GM21360 (cell line): ENCODE results near the gene CYREN.
"Not testable (repeated sequence)": the region's sequence is repeated elsewhere in the genome, so short reads cannot be mapped to it uniquely, and the experiment has no call there.

Source experiments
- ATAC-seq: cut with Tn5 transposase; IDR thresholded peaks from one replicate; pipeline ENCODE4 v1.9.1; 2021; ENCODE audit warnings: mild to moderate bottlenecking, moderate library complexity; ENCODE audit not compliant: unreplicated experiment

The CYREN gene

DNA sequence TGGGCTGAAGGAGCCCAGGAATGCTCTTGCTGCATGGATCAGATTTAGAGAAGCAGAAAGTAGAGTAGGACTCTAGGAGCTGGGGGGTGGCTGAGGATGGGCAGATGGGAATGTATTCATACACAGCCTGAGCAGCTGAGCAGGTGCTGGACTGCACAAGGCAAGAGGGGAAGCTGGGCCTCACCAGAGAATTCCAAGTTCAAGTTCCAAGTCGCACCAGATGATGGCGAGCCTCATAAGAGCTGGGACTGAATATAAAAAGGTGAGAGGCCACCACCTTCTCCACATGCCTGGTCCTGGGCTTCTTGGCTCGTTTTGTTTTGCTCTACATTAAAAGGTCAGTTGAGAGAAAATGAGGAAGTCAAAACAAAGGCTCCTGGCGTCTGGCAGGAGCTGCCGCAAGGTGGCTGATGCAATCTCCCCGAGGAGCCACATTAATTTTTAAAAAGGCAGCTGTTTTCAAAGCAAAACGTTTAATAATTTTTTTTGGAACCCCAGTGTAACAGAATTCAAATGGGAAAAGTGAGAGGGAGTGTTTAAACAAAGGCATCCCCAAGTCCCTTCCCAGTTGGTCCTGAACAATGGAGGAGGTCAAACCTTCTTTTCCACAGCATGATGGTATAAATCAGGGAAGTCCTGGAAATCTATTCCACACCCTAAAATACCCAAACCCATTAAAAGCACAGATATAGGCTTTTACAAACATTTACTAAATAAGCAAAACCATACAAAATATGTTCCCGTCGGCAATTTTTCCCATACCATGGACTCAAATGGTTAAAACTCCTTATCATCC lies 9.5 kb downstream of the CYREN start:
- ATAC-seq, result no peak

DNA sequence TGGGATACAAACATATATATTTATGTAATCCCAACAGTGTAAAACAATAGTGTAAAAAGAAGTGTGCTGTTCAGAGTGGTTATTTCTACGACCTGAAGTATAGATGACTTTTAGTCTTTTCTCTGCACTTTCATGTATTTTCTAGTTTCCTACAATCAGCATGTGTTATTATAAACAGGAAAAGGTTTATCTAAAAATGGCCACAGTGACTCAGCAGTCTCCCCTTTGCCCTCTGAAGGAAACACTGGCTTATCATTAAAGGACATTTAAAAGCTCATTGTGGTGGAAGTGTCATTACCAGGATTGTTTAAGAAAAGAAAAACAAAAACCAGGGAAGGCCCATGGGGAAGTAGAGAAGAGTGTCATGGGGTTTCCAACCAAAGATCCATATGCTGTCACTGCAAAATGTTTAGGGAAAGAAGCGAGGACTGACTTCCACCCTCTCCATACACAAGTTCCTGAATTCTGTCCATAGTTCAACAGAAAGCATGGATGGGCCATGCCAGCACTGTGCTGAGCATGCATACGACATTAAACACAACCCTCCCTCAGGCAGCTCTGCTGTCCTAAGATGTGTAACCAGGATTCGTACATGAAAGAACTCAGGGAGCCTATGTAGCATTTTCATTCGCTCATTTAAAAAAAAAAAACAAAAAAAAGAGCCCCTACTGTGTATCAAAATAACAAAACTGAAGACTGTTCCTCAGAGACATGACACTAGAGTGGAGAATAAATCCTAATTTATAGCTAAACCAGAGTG lies 10.2 kb downstream of the CYREN start:
- ATAC-seq, result no peak

DNA sequence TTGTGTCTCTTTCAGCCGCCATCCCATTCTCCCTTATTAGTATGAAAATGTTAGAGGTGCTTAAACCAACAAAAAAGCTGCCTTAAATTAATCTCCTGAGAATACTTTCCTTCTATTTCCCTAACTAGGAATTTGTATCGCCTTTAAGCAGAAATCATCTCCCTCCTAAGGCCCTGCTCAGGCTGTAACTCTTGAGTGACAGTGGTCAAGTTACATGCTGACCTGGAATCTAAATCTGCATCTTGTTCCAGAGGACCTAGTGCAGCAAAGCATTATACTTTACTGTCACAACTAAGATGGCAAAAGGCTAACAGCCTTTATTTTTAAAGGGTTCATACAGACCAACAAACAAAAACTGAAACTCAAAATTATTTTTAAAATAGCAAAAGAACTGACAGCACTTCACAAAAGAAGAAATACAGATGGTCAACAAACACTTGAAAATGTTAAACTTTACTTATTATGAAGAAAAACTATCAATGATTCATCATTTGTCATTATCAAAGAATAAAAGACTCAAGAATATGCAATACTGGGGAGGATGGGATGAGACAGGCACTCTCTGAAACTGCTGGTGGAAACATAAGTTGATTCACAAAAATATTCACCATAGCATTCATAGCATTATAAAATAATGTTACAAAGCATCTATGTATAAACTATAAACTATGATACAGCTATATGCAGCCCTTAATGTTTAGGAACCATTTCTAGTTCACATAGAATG lies 11.0 kb downstream of the CYREN start:
- ATAC-seq, result no peak

DNA sequence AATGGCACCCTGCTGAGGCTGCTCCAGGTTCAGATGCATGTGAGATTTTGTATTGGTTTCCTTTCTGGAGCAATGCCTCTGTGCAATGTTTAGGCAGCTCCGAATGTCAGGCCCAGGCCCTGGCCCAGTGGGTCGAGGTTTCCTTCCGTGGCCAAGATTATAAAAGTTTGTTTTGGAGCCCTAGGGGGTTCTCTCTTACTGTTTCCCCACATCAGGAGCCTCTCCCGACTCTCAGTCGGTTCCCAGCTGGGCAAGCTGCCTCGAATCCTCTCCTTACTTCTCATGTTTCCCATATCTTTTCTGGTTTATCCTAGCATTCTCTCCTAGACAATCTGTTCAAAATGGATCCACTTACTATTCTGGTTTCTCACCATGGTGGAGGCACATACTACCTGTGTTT lies 11.6 kb downstream of the CYREN start:
- ATAC-seq, result no peak

DNA sequence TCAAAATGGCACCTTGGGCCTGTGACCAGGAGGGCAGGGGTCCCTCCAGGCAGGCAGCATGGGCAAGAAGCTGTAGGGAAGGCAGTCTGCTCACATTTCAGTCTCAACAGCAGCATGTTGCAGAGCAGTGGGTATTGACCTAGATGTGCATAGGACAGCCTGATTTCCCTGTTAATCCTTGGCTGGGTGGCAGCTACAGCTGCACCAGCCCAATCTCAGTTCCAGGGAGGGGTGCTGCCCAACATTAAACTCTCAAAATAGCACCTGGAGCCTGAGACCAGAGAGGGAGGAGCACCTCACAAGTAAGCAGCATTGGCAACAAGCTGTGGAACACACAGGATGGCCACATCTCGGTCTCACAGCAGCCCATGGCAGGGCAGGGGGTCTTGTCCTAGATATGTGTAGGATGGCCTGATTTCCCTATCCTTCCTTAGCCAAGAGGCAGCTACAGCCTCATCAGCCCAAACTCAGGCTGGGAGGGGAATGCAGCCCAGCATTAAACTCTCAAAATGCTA lies 12.3 kb downstream of the CYREN start:
- ATAC-seq, result no peak

DNA sequence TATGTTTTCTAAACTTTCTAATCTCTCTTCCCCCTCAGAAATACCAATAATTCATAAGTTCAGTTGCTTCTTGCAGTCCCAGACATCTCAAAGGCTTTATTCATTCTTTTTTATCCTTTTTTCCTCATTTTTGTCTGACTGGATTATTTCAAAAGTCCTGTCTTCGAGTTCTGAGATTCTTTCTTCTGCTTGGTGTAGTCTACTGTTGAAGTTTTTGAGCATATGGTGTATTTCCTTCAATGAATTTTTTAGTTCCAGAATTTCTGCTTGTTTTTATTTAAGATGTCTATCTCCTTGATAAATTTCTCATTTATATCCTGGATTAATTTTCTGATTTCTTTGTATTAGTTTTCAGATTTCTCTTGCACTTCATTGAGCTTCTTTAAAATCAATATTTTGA lies 14.2 kb downstream of the CYREN start:
- ATAC-seq, result no peak

DNA sequence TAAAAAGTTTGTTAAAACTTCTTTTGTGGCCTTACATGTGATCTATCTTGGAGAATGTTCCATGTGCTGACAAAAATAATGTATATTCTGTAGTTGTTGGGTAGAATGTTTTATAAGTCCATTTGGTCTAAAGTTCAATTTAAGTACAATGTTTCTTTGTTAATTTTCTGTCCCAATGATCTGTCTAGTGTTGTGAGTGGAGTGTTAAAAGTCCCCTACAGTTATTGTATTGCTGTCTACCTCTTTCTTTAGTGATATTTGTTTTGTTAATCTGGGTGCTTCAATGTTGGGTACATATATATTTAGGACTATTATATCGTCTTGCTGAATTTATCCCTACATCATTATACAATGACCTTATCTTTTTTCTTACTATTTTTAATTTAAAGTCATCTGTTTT lies 15.8 kb downstream of the CYREN start:
- no peak for ATAC-seq

DNA sequence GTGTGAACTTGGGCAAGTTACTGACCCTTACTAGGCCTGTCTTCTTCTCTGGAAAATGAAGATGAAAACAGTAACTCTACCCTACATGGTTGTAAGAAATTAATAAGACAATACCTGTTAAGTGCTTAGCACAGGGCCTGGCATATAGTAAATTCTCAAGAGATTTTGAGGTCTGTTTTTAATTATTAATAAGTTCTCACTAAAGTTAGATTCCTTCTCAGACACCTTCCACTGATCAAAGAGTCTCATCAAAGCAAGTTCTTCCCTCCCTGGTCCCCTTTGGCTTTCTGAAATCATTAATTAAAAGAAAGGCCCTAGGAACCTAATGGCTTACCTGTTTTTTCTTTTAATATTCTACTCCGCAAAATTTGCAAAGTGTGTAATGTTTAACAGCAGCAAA lies 18.1 kb downstream of the CYREN start:
- no peak for ATAC-seq

DNA sequence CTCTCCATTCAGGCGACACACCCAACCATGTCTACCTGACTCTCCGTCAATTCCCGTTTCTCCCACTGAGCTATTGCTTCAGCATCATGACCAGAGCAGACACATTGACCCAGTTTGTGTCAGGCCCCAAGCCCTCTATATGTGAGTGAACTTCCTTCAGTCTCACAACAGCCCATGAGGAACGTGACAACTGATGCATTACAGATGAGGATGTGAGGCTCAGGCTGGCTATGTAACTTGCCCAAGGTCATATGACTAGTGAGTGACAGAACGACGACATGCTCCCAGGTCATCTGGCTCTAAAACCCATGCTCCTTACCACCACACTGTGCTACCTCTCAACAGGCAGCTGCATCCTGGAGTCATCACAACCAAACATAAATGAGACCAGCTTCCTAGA lies 19.0 kb downstream of the CYREN start:
- no peak for ATAC-seq

DNA sequence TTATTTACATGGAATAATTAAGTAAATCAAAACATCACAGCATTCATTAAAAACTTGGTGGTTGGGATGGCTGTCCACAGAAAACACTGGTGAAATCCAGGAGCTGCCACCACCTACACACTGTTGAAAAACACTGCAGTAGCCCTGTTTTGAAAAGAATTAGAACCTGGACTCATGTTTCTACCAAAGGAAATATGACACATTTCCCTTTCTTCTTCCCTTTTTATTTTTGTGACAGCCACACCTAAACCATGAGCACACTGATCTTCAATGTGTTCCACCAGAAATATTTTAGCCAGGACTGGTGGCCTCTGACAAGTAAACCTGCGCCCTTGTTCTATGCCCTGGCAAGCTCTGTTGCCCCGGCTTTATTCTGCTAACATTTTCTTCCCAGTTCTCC lies 19.4 kb downstream of the CYREN start:
- ATAC-seq, result no peak

DNA sequence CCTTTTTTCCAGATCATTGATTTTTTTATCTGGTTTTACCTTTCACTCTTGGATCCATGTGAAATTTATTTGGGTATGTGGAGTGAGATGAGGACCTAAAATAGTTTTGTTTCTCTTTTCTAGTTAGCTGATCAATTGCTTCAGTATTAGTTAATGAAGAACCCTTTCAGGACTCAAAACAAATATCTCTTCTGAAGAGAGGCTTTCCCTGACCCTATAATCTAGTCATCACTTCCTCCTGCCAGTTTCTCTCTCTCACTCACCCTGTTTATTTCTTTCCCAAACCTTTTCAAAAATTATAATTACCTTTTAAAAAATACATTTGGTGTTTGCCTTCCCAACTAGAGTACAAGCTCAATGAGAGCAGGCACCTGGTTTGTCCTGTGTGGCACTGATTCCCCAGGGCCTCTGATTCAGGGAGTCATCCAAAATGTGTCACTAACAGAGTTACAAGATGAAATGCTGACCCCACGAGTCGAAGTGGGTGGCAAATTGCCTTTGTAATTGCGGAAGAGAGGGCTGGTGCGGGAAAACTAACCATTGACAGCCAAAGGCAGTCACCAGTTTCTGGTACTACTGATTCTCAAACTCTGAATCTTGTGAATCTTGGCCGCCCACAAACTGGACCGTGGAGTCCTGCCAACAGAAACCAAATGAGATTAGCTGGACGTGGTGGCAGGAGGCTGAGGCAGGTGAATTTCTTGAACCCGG lies 20.3 kb downstream of the CYREN start:
- no peak for ATAC-seq

DNA sequence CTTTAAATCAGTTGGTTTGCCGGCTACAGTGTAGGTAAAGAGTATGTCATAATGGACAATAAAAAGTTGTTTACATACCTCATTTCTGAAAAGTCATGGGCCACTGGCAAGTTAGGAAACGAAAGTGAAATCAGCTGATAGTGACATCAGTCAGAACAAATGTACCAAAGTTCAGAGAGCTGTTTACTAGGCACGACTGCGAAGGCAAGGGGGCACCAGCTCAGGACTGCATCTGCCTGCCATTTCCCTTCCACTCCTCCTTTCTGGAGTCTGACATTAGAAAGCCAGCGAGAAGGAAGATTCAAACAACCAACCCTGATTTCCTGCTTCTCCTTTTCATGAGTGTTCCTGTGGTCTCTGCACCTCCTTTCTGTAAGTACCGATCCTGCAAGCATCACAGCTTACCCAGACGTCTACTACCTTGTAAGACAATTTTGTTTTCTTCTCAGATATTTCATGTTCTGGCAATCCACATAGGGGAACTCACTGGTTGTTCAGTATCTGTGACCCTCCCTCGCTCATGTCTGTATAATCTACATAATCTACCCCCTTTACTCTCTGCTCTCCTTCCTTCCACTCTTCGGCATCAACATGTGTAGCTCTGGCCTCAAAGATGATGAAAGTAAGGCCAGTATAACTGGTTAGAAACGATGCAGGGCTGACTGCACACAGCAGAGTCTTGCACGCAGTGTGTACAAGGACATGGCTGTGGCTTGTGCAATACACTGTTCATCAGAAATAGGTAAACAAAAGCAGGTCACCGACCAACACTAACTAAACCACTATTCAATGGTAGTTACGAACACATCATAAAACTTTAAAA lies 22.4 kb downstream of the CYREN start, which contains the start of gene TMEM140:
Gene TMEM140, plus strand, starts transcription at position 174 of the 823 bp plus-strand sequence. CDS start 16,370 bp downstream, outside the sequence.
- ATAC-seq, result peak; percentile 69

DNA sequence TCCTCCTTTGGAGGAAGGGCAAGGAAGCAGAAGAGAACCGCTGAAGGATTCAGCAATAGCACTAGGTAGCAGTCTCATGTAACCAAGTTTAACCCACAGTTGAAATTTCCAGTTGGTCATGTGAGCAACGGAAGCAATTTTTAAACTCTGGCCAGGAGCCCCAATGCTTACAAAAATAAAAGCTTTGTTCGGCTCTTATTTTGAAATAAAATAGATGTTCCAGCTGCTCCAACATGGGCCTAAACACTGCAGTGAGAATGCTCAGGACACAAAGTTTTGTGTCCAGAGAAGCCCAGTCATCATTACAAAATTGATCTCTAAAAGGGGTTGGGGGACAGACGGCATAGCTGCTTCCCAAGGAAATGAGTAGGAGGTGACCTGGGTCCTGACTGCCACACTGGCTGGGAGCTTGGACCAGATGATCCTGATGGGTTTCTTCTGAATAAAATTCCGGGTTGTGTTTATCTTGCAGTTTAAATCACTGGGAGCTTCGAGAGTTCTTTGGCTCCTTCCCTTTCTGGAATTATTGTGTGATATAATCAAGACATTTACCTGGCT lies 23.1 kb downstream of the CYREN start:
- peak; percentile 2 for ATAC-seq

DNA sequence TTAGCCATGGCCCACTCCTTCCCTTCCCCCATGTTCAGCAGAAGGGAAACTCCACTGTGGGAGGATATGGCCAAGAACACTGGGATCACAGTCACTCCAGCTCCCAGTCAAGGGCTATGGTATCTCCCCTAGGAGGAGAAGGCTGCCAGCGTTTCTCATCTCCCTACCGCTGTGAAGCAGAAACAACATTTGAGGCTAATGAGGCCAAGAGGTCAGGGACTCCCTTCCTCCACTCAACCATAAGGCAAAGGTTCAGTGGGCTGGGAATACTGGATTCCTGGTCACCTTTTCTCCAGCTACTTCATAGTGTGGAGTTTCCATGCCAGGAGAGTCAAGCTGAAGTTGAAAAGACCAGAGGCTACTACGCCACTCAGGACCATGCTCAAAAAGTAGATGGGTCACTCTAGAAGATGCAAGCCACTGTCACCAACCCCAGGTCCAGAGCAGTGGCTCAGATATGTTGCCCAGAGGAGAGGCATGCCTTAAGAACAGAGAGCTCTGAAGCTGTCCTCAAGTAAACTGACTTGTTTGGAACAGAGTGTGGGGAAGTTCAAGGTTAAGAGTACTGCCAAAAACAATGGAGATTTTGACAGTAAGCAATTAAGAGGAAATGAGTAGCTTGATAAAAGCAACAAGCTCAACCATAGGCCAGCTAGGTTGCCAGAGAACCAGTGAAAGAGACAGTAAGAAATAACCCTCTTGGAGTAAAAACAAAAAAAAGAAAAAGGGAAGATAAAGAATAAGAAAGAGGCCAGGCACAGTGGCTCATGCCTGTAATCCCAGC lies 26.4 kb downstream of the CYREN start:
- ATAC-seq, result no peak

DNA sequence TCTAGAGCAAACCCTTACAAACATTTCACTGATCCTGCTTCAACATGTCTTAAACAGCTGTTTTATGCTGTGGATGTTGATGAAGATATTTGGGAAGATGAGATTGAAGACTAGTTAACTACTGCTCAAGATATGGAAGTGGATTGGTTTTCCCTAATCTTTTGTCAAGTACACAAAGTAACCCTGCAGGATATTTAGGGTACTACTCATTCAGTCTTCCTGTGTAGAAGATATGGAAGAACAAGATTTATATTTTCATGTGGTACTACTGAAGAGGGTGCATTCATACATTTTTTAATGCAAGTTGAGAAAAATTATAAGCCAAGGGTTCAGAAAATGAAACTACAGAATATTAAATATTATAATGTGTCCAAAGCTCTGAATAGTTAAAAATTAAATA lies 40.9 kb downstream of the CYREN start:
- no peak for ATAC-seq

DNA sequence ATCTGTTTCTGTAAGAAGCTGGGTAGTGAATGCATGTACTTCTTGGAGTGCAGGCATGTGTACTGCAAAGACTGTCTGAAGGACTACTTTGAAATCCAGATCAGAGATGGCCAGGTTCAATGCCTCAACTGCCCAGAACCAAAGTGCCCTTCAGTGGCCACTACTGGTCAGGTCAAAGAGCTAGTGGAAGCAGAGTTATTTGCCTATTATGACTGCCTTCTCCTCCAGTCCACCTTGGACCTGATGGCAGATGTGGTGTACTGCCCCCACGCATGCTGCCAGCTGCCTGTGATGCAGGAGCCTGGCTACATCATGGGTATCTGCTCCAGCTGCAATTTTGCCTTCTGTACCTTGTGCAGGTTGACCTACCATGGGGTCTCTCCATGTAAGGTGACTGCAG lies 41.6 kb downstream of the CYREN start:
- ATAC-seq, result no peak

DNA sequence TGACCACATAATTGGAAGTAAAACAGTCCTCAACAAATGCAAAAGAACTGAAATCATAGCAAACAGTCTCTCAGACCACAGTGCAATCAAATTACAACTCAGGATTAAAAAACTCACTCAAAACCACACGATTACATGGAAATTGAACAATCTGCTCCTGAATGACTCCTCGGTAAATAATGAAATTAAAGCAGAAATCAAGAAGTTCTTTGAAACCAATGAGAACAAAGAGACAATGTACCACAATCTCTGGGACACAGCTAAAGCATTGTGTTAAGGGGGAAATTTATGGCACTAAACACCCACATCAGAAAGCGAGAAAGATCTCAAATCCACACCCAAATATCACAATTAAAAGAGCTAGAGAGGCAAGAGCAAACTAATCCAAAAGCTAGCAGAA lies 45.9 kb downstream of the CYREN start:
- ATAC-seq, result not testable (repeated sequence)

DNA sequence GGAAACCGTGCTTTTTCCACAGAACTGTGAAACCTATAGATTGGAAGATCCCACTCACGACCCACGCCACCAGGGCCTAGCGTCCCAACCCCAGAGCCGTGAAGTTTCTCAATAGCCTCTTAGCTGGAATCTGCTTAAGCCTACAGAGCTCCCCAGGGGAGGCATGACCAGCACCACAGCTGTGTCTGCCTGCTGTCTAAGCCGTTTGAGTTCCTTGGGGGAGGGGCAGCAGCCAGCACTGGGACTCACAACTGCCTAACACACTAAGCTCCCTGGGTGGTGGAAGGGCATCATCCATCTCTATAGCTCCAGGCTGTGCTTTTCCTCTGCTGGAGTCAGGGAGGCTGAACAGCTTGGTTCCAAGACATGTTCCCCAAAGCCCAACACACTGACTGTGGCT lies 48.6 kb downstream of the CYREN start:
- ATAC-seq, result no peak

DNA sequence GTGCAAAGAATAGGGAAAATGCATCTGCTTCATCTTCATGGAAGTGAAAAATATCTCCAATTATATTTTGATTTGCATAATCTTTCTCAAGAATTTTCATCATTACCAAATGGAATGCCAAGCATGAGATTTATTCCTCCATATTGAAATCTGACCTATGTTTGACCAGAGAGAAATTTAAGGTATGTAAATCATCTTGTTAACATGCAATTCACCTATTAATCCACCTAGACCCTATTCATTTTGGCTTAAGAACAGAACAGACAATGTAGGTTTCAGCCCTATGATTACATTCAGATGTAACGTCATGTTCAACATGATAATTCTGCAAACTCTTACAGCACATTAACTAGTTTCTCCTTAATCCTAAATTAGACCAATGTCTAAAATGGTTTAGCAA lies 53.4 kb downstream of the CYREN start:
- no peak for ATAC-seq
